ENCODE measurements around the gene DMAP1. TPM values are rescaled to one million over a fixed set of nuclear protein-coding genes. Genes with fewer than 3 reads are reported as not detected.

DMAP1 gene
- total and polyA plus RNA-seq, 2 of the 8 experiments (the other 6 are each of a cell fraction or from before 2014, with no cell fraction given): 36.4 to 42.4 TPM

DNA sequence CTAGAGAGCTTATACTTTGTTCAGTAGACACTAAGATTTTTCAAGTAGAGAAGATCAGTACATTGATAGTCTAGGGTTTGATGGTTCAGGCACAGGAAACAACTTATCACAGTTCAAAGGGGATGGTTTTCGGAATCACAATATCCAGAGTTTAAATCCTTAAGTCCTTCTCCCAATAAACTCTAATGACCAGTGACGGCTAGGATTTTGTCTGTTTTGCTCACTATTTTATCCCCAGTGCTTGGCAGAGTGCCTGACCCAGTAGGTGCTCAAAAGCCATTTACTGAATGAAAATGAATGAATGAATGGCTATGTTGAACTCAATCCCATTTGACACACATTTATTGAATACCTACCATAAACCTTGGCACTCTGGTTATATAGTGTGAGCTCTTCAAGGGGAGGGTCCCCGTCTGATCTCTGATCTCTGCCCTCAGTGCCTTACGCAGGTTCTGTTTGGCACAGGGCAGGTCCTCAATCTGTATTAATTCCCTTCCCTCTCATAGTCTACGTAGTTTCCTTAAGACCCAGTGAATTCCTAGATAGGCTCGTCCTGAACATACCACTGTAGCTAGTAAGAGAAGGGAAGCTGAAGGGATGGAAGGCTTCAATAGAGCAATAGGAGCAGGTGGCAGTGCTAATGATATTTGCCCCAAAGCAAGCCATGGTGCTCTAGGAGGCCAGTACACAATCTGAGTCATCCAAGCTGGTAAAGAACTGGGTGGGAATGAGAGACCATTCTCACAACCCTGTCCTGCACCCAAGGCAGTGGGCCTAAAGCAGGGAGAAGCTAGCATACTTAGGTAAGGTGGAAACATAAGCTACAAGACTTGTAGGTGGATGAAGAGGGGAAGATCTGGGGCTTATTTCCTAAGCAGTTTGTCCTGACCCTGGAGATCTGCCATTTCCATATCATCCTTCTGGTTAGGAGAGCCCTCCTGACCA is 53.4 kb downstream of the DMAP1 start (continued):
- TF ChIP-seq, protein P1, sequence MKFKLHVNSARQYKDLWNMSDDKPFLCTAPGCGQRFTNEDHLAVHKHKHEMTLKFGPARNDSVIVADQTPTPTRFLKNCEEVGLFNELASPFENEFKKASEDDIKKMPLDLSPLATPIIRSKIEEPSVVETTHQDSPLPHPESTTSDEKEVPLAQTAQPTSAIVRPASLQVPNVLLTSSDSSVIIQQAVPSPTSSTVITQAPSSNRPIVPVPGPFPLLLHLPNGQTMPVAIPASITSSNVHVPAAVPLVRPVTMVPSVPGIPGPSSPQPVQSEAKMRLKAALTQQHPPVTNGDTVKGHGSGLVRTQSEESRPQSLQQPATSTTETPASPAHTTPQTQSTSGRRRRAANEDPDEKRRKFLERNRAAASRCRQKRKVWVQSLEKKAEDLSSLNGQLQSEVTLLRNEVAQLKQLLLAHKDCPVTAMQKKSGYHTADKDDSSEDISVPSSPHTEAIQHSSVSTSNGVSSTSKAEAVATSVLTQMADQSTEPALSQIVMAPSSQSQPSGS (IDR thresholded peaks at IDR 0.05; ENCODE audit: low read length): no peak
- TF ChIP-seq HDAC2 (IDR thresholded peaks at IDR 0.05; ENCODE audit: borderline replicate concordance in 1 of 2, low read depth in 2 of 2, low read length in 2 of 2): no peak
- no peak for TF ChIP-seq POLR2A (IDR thresholded peaks at IDR 0.05; ENCODE audit: control extremely low read depth in 1 of 2, low read depth in 2 of 2, low read length in 2 of 2)
- no peak for TF ChIP-seq CREB1 (IDR thresholded peaks at IDR 0.05)
- TF ChIP-seq, protein P2, sequence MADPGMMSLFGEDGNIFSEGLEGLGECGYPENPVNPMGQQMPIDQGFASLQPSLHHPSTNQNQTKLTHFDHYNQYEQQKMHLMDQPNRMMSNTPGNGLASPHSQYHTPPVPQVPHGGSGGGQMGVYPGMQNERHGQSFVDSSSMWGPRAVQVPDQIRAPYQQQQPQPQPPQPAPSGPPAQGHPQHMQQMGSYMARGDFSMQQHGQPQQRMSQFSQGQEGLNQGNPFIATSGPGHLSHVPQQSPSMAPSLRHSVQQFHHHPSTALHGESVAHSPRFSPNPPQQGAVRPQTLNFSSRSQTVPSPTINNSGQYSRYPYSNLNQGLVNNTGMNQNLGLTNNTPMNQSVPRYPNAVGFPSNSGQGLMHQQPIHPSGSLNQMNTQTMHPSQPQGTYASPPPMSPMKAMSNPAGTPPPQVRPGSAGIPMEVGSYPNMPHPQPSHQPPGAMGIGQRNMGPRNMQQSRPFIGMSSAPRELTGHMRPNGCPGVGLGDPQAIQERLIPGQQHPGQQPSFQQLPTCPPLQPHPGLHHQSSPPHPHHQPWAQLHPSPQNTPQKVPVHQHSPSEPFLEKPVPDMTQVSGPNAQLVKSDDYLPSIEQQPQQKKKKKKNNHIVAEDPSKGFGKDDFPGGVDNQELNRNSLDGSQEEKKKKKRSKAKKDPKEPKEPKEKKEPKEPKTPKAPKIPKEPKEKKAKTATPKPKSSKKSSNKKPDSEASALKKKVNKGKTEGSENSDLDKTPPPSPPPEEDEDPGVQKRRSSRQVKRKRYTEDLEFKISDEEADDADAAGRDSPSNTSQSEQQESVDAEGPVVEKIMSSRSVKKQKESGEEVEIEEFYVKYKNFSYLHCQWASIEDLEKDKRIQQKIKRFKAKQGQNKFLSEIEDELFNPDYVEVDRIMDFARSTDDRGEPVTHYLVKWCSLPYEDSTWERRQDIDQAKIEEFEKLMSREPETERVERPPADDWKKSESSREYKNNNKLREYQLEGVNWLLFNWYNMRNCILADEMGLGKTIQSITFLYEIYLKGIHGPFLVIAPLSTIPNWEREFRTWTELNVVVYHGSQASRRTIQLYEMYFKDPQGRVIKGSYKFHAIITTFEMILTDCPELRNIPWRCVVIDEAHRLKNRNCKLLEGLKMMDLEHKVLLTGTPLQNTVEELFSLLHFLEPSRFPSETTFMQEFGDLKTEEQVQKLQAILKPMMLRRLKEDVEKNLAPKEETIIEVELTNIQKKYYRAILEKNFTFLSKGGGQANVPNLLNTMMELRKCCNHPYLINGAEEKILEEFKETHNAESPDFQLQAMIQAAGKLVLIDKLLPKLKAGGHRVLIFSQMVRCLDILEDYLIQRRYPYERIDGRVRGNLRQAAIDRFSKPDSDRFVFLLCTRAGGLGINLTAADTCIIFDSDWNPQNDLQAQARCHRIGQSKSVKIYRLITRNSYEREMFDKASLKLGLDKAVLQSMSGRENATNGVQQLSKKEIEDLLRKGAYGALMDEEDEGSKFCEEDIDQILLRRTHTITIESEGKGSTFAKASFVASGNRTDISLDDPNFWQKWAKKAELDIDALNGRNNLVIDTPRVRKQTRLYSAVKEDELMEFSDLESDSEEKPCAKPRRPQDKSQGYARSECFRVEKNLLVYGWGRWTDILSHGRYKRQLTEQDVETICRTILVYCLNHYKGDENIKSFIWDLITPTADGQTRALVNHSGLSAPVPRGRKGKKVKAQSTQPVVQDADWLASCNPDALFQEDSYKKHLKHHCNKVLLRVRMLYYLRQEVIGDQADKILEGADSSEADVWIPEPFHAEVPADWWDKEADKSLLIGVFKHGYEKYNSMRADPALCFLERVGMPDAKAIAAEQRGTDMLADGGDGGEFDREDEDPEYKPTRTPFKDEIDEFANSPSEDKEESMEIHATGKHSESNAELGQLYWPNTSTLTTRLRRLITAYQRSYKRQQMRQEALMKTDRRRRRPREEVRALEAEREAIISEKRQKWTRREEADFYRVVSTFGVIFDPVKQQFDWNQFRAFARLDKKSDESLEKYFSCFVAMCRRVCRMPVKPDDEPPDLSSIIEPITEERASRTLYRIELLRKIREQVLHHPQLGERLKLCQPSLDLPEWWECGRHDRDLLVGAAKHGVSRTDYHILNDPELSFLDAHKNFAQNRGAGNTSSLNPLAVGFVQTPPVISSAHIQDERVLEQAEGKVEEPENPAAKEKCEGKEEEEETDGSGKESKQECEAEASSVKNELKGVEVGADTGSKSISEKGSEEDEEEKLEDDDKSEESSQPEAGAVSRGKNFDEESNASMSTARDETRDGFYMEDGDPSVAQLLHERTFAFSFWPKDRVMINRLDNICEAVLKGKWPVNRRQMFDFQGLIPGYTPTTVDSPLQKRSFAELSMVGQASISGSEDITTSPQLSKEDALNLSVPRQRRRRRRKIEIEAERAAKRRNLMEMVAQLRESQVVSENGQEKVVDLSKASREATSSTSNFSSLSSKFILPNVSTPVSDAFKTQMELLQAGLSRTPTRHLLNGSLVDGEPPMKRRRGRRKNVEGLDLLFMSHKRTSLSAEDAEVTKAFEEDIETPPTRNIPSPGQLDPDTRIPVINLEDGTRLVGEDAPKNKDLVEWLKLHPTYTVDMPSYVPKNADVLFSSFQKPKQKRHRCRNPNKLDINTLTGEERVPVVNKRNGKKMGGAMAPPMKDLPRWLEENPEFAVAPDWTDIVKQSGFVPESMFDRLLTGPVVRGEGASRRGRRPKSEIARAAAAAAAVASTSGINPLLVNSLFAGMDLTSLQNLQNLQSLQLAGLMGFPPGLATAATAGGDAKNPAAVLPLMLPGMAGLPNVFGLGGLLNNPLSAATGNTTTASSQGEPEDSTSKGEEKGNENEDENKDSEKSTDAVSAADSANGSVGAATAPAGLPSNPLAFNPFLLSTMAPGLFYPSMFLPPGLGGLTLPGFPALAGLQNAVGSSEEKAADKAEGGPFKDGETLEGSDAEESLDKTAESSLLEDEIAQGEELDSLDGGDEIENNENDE (IDR thresholded peaks at IDR 0.05; ENCODE audit: insufficient replicate concordance, low read length): no peak
- no peak for TF ChIP-seq SAP30 (IDR thresholded peaks at IDR 0.05; ENCODE audit: insufficient read depth, insufficient replicate concordance, low read length)
- no peak for TF ChIP-seq SP2 (IDR thresholded peaks at IDR 0.05; ENCODE audit: low read length)

Measured in H1 (cell line).